Panc1 (cell line): ENCODE data around the gene ZNF346. TPM values are rescaled to one million over a fixed set of nuclear protein-coding genes. Genes with fewer than 3 reads are reported as not detected.

ENCODE experiments used
- ATAC-seq: fragments of 200-7000 bp; cut with Tn5 transposase; 2 replicates; pipeline ENCODE4 v1.9.1; 2020; ENCODE audit warnings: mild to moderate bottlenecking, moderate library complexity
- BruUV-seq: library from RNA; stranded (reverse); fragments of 400-500 nt; replicated peaks from 2 replicates; lab custom pipeline; 2021; lab: Mats Ljungman, UMichigan
- CTCF ChIA-PET: fragments of 300-600 bp; sonication (Branson Sonifier 250); formaldehyde crosslinking; loops from one replicate; lab custom pipeline; 2022; ENCODE audit warnings: antibody characterized with exemption; lab: Charles Lee
- POLR2A ChIA-PET: fragments of 300-600 bp; sonication (Branson Sonifier 250); formaldehyde crosslinking; loops from one replicate; lab custom pipeline; 2022; ENCODE audit warnings: antibody characterized with exemption; lab: Charles Lee
- DNase-seq: peaks from one replicate; pipeline ENCODE4 v3.0.0-alpha.2; 2010; ENCODE audit warnings: low read depth, low spot score
- H3K27ac ChIP-seq: 2 replicates; pipeline ENCODE4 v1.5.1; 2011; ENCODE audit warnings: mild to moderate bottlenecking, low read length, inconsistent platforms
- H3K27me3 ChIP-seq: fragments of 200-500 bp; sonication (Bioruptor generic); 2 replicates; pipeline ENCODE4 v1.6.0; 2014; ENCODE audit warnings: low read length, inconsistent platforms; ENCODE audit not compliant: control insufficient read depth, insufficient read depth
- H3K36me3 ChIP-seq: fragments of 200-500 bp; sonication (Bioruptor generic); 2 replicates; pipeline ENCODE4 v1.5.1; 2014; ENCODE audit warnings: inconsistent platforms, mild to moderate bottlenecking, low read length, moderate library complexity; ENCODE audit not compliant: control insufficient read depth, insufficient read depth
- H3K4me1 ChIP-seq: 2 replicates; pipeline ENCODE4 v1.5.1; 2011; ENCODE audit warnings: inconsistent platforms, mild to moderate bottlenecking, low read length, moderate library complexity; ENCODE audit not compliant: control insufficient read depth, insufficient read depth
- H3K4me3 ChIP-seq, 2 experiments: 2 replicates each; pipeline ENCODE4 v1.5.1; 2011 to 2012; ENCODE audit warnings: low read depth in 2 of 2, low read length in 2 of 2, mild to moderate bottlenecking in 2 of 2, inconsistent platforms in 1 of 2, moderate library complexity in 1 of 2
- H3K9me3 ChIP-seq: fragments of 200-500 bp; sonication (Bioruptor generic); 2 replicates; pipeline ENCODE4 v1.5.1; 2014; ENCODE audit warnings: low read depth, mild to moderate bottlenecking, inconsistent platforms, low read length, moderate library complexity; ENCODE audit not compliant: control insufficient read depth, insufficient read depth
- CTCF ChIP-seq: fragments of 450-650 bp; IDR thresholded peaks from 2 replicates; pipeline ENCODE4 v1.5.1; 2017; ENCODE audit warnings: mild to moderate bottlenecking
- POLR2AphosphoS5 ChIP-seq: IDR thresholded peaks from 2 replicates; pipeline ENCODE4 v1.6.1; 2012; ENCODE audit warnings: mild to moderate bottlenecking, low read depth, low read length, moderate library complexity
- REST ChIP-seq, 2 experiments: IDR thresholded peaks; 2 replicates each; pipeline ENCODE4 v1.6.1; 2011 to 2012; ENCODE audit warnings: low read depth in 2 of 2, control low read depth in 1 of 2, low read length in 1 of 2, mild to moderate bottlenecking in 1 of 2, moderate library complexity in 1 of 2; ENCODE audit not compliant: insufficient read depth in 1 of 2
- SIN3A ChIP-seq: IDR thresholded peaks from 2 replicates; pipeline ENCODE4 v1.6.1; 2012; ENCODE audit warnings: low read depth, mild to moderate bottlenecking, low read length, moderate library complexity, borderline replicate concordance; ENCODE audit not compliant: insufficient read depth
- TCF7L2 ChIP-seq: IDR thresholded peaks from 2 replicates; pipeline ENCODE4 v1.6.1; 2011; ENCODE audit warnings: mild to moderate bottlenecking, low read depth, low read length, inconsistent platforms
- in situ Hi-C: cut with HindIII; loops from 2 replicates; pipeline ENCODE4 v1.10.0; 2016; ENCODE audit warnings: low sequenced_read_pairs, low pct_unique_long_range_greater_than_20kb
- intact Hi-C: fragments of 100-400 bp; cut with micrococcal nuclease; formaldehyde crosslinking; loops from one replicate; pipeline ENCODE4 v1.10.0; 2022; ENCODE audit not compliant: unreplicated experiment
- total RNA-seq: library from RNA; stranded (reverse); gene quantifications from one replicate; pipeline ENCODE4 v1.2.1, GENCODE V29; 2021; ENCODE audit not compliant: unreplicated experiment

Gene ZNF346
- total RNA-seq, 1 experiment from 2014 or later = 21.3 TPM

- ATAC-seq (no peak), DNase-seq (no peak)
- no peaks in the 10 kb centered on the region; the same call in 1 of the 2 replicates for H3K36me3 ChIP-seq
- intact Hi-C loops (no loop called here), in situ Hi-C loops (no loop called here)
- H3K9me3 ChIP-seq = no peaks in the 10 kb centered on the region
- H3K27ac ChIP-seq = no peak overlapping the region
- POLR2A ChIA-PET = no interaction called here
- no peaks in the 10 kb centered on the region for H3K4me1 ChIP-seq
- TF ChIP-seq POLR2AphosphoS5 = no peak
- TF ChIP-seq REST (IDR thresholded peaks at IDR 0.05; ENCODE audit: insufficient read depth in 1 of 2, low read depth in 2 of 2, low read length in 1 of 2) = no peak
- TF ChIP-seq TCF7L2 = no peak
- TF ChIP-seq CTCF = no peak
- TF ChIP-seq SIN3A = no peak
- BruUV-seq = no TSS peak
- no peaks in the 10 kb centered on the region for H3K27me3 ChIP-seq
- H3K4me3 ChIP-seq = no peak overlapping the region
- CTCF ChIA-PET = no interaction called here
These were observed 43.0 kb downstream of the ZNF346 start for GRCh38 chr5:177065491-177065890.

- Histone ChIP-seq H3K4me3 (no peak overlapping the region), H3K4me1 (no peaks in the 10 kb centered on the region), H3K27me3 (no peaks in the 10 kb centered on the region), H3K27ac (no peak overlapping the region), H3K36me3 (no peaks in the 10 kb centered on the region; the same call in 1 of the 2 replicates), H3K9me3 (no peaks in the 10 kb centered on the region)
- DNase-seq (no peak), ATAC-seq (no peak)
- BruUV-seq = no TSS peak
- no peak for TF ChIP-seq CTCF
- ChIA-PET POLR2A (no interaction called here), CTCF (no interaction called here)
- in situ Hi-C loops = no loop called here
- intact Hi-C loops = no loop called here
These were observed 43.7 kb downstream of the ZNF346 start for GRCh38 chr5:177066224-177066623.

- H3K4me3 ChIP-seq = no peak overlapping the region
- no TSS peak for BruUV-seq
- intact Hi-C loops = no loop called here
- no peak for TF ChIP-seq SIN3A
- TF ChIP-seq POLR2AphosphoS5 = no peak
- no peak for TF ChIP-seq CTCF
- no peak for TF ChIP-seq TCF7L2
- no peaks in the 10 kb centered on the region; the same call in 1 of the 2 replicates for H3K36me3 ChIP-seq
- H3K4me1 ChIP-seq = no peaks in the 10 kb centered on the region
- ATAC-seq (no peak), DNase-seq (no peak)
- H3K27me3 ChIP-seq = no peaks in the 10 kb centered on the region
- POLR2A ChIA-PET = no interaction called here
- no peaks in the 10 kb centered on the region for H3K9me3 ChIP-seq
- CTCF ChIA-PET = no interaction called here
- in situ Hi-C loops = no loop called here
- H3K27ac ChIP-seq = no peak overlapping the region
These were observed 45.0 kb downstream of the ZNF346 start for GRCh38 chr5:177067503-177067902.
